ENCODE results near the gene ZBTB7B. TPM values are rescaled to one million over a fixed set of nuclear protein-coding genes. Genes with fewer than 3 reads are reported as not detected.
"Not testable (repeated sequence)": the region's sequence is repeated elsewhere in the genome, so short reads cannot be mapped to it uniquely, and the experiment has no call there.

ZBTB7B gene
- total RNA-seq, 4 donors from 2014 or later = 101 to 220 (median 113) TPM

DNA sequence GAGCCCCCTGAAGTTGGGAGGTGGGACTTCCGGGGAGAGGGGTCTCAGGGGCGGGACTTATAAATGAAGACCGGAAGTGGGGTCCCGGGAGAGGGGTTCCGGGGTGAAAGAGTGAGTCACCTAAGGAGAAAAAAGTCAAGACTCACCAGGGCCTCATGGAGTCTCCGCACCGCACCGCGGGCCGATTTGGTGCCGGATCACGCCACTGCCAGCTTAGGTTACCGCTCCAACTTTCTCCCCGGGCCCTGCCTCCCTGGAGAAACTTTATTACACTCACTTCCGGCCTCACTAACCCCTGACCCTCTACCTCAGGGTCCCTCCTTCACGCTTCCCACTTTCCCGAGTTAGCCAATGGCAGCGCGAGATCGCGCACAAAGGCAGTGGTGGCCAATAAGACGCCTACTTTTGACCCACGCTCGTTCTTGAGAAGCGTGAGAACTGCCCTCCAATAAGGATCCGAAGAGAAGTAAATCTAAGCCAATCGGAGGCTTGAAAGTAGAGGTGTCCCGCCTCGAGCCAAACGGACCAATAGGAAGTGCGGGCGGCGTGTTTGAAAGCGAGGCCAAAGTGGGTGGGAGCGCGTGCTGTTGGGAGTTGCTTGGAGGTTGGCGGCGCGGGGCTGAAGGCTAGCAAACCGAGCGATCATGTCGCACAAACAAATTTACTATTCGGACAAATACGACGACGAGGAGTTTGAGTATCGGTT, 28.3 kb upstream of the ZBTB7B start, which contains the start of gene CKS1B:
CKS1B (plus strand) TSS at position 580 of the 706 bp plus-strand sequence; CDS start at position 645, 65 bp downstream.
- peak within 1 kb of the TSS; percentile 53 to 79 (median 64) for H3K4me3 ChIP-seq
- 0 to 1% methylated on average over 42 to 47 of the region's 47 CpGs for WGBS, 2 donors
- TF ChIP-seq, protein P1, sequence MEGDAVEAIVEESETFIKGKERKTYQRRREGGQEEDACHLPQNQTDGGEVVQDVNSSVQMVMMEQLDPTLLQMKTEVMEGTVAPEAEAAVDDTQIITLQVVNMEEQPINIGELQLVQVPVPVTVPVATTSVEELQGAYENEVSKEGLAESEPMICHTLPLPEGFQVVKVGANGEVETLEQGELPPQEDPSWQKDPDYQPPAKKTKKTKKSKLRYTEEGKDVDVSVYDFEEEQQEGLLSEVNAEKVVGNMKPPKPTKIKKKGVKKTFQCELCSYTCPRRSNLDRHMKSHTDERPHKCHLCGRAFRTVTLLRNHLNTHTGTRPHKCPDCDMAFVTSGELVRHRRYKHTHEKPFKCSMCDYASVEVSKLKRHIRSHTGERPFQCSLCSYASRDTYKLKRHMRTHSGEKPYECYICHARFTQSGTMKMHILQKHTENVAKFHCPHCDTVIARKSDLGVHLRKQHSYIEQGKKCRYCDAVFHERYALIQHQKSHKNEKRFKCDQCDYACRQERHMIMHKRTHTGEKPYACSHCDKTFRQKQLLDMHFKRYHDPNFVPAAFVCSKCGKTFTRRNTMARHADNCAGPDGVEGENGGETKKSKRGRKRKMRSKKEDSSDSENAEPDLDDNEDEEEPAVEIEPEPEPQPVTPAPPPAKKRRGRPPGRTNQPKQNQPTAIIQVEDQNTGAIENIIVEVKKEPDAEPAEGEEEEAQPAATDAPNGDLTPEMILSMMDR (IDR thresholded peaks at IDR 0.05) = peak in 1 of 6 experiments; percentile 18
- TF ChIP-seq POLR2A (IDR thresholded peaks at IDR 0.05) = peak in 3 of 4 donors; percentile 65 to 70 (median 68)
- peak; percentile 95 for DNase-seq
- H3K36me3 ChIP-seq = peaks cover 0 to 22% (median 0%) of the 10 kb centered on the region in 3 donors
- H3K27me3 ChIP-seq = no peaks in the 10 kb centered on the region
- peak within 1 kb of the TSS; percentile 96 to 99 (median 98) for H3K27ac ChIP-seq
- intact Hi-C loops (cut with DNase I) = no loop called here
- H3K4me1 ChIP-seq = peaks cover 39 to 67% (median 46%) of the 10 kb centered on the region in 3 donors
- H3K9me3 ChIP-seq = no peaks in the 10 kb centered on the region

DNA sequence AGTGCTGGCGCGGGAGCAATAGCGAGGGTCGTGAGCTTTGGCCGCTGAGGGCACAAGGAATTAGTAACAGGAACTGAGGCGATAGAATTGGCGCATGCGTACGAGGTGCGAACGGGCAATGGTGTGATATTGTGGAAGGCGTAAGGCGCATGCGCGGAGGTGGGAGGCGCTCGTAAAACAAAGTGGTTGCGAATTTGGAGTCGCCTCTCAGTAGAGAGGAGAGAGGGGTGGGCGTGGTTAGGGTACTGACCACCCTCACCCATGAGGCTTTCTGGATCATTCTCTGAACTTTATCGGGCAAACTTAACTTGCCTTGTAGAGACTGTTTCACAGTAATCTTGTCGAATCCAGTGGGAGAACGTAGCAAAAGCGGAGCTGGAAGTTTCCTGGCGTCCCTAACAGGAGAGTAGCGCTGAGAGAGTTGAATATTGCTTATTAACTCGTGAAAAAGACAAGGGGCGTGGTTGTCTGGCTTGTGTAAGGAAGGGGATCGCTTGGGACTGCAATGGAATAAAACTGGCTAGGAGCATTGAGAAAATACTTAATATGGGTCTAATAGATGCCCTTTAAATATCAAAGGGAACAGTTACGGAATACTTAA, 27.7 kb upstream of the ZBTB7B start:
- H3K36me3 ChIP-seq = peaks cover 0 to 22% (median 0%) of the 10 kb centered on the region in 3 donors
- H3K27me3 ChIP-seq = no peaks in the 10 kb centered on the region
- peak in 3 of 4 donors; percentile 74 to 91 (median 78) for TF ChIP-seq POLR2A (IDR thresholded peaks at IDR 0.05)
- TF ChIP-seq, protein P1 (IDR thresholded peaks at IDR 0.05) = peak in 2 of 6 experiments; percentile 9 to 12
- no peaks in the 10 kb centered on the region for H3K9me3 ChIP-seq
- peaks cover 32 to 60% (median 39%) of the 10 kb centered on the region in 3 donors for H3K4me1 ChIP-seq
- intact Hi-C loops (cut with DNase I) = no loop called here
- DNase-seq = peak; percentile 77
- 0 to 1% methylated on average over 29 to 30 of the region's 30 CpGs for WGBS, 2 donors
- peak overlapping the region; percentile 96 to 99 (median 98) for H3K27ac ChIP-seq
- H3K4me3 ChIP-seq = peak overlapping the region; percentile 53 to 79 (median 64)

DNA sequence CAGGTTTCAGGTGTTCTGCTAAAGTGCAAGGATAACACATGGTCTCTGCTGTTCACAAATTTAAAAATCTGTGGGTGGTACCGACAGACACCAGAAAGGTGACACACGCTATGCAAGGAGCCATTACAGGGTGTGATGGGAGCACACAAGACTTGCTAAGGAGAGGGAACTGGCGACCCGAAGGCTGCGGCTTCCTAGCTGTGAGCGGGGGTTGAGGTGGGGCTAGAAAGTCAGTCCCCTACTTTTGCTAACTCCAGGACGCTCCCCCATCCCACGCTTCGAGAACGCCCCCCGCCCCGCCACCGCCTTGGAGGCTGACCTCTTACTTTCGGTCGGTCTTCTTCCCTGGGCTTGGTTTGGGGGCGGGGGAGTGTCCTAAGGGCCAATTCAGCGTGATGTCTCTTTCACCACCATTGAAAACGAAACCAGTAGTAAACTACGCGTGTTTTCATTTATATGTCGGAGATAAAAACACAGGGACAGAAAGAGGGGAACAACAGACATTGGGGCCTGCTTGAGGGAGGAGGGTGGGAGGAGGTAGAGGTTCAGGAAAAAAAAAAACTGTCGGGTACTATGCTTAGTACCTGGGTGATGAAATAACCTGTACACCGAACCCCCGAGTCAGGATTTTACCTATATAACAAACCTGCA, 27.1 kb upstream of the ZBTB7B start:
- H3K4me3 ChIP-seq = peak overlapping the region; percentile 53 to 79 (median 64)
- intact Hi-C loops (cut with DNase I) = no loop called here
- DNase-seq = no peak

DNA sequence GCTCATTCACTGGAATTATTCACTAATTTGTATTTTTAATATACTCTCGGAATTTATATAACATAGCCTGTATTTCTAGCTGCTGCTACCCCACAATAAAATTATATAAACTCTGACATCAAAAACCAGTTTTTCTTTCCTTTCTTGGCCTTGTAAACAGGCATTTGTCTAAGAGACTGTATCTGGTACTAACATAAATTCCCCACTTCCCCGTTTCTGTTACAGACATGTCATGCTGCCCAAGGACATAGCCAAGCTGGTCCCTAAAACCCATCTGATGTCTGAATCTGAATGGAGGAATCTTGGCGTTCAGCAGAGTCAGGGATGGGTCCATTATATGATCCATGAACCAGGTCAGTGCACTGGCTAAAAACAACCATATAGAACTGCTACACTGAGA, 24.8 kb upstream of the ZBTB7B start:
- H3K27ac ChIP-seq; intact Hi-C loops (cut with DNase I); H3K4me3 ChIP-seq; H3K27me3 ChIP-seq; DNase-seq; H3K9me3 ChIP-seq: not testable (repeated sequence)
- Histone ChIP-seq H3K4me1 (peaks cover 10 to 38% (median 19%) of the 10 kb centered on the region in 3 donors), H3K36me3 (peaks cover 0 to 29% (median 0%) of the 10 kb centered on the region in 3 donors)
- WGBS, 2 donors = 42 to 50% methylated on average over 2 to 3 of the region's 3 CpGs

More for the DNA sequence above, 27.1 kb upstream of the ZBTB7B start:
- TF ChIP-seq POLR2A (IDR thresholded peaks at IDR 0.05) = peak in 1 of 4 donors; percentile 33
- TF ChIP-seq, protein P1 (IDR thresholded peaks at IDR 0.05) = no peak
- H3K27me3 ChIP-seq = no peaks in the 10 kb centered on the region
- peaks cover 0 to 27% (median 0%) of the 10 kb centered on the region in 3 donors for H3K36me3 ChIP-seq
- peaks cover 26 to 54% (median 33%) of the 10 kb centered on the region in 3 donors for H3K4me1 ChIP-seq
- no peaks in the 10 kb centered on the region for H3K9me3 ChIP-seq
- peak overlapping the region; percentile 96 to 99 (median 98) for H3K27ac ChIP-seq
- 0 to 1% methylated on average over 13 to 20 of the region's 24 CpGs for WGBS, 2 donors

DNA sequence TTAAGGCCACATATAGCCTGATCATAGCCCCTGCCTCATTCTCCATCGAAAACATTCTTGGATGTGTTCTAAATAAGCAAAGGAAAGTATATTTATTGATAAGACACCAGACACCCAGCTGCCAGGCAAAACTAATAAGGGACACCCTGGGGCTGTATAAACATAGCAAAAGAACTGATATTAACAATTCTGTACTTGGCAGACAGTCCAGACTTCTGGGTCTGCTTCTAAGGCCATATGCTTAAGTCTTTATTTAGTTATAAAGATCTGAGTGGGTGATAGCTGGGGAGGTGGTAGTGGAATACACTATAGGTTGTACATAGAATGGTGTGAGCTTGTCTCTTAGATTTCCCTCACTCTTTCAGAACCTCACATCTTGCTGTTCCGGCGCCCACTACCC, 24.2 kb upstream of the ZBTB7B start:
- Histone ChIP-seq H3K27ac (no peak overlapping the region), H3K4me1 (peaks cover 6 to 34% (median 14%) of the 10 kb centered on the region in 3 donors), H3K36me3 (peaks cover 0 to 29% (median 0%) of the 10 kb centered on the region in 3 donors), H3K27me3 (no peaks in the 10 kb centered on the region), H3K4me3 (no peak overlapping the region), H3K9me3 (no peaks in the 10 kb centered on the region)
- no peak for DNase-seq
- intact Hi-C loops (cut with DNase I) = no loop called here
- WGBS, 2 donors = 91 to 100% methylated on average over 3 of the region's 3 CpGs
- TF ChIP-seq, protein P1 (IDR thresholded peaks at IDR 0.05) = no peak
- TF ChIP-seq POLR2A (IDR thresholded peaks at IDR 0.05) = no peak

All from esophagus squamous epithelium (tissue), 5 donors.